HEK293T (cell line): Measurements from ENCODE around the gene DENND2A.
A peak's percentile ranks its signal among the peaks of the same experiment; 100 is the strongest.
"Not testable (repeated sequence)": the region's sequence is repeated elsewhere in the genome, so short reads cannot be mapped to it uniquely, and the experiment has no call there.

Experiments
- CTCF ChIA-PET: fragments of 350-600 bp; formaldehyde crosslinking; extraction: SDS; loops from one replicate; lab custom pipeline; 2021; ENCODE audit warnings: antibody characterized with exemption, inconsistent platforms; lab: Yijun Ruan, JAX
- POLR2A ChIA-PET: fragments of 350-600 bp; formaldehyde crosslinking; extraction: SDS; loops from one replicate; lab custom pipeline; 2020; ENCODE audit warnings: antibody characterized with exemption, inconsistent platforms; lab: Yijun Ruan, JAX
- DNase-seq: peaks from one replicate; pipeline ENCODE4 v3.0.0; 2012; ENCODE audit warnings: mixed read lengths; ENCODE audit errors: extremely low spot score
- ARNT ChIP-seq: fragments of 450-650 bp; IDR thresholded peaks from 2 replicates; pipeline ENCODE4 v1.6.1; 2017; ENCODE audit warnings: mild to moderate bottlenecking
- BHLHE40 ChIP-seq: fragments of 450-650 bp; IDR thresholded peaks from 2 replicates; pipeline ENCODE4 v1.6.1; 2016; ENCODE audit warnings: mild to moderate bottlenecking, moderate library complexity, borderline replicate concordance
- CTBP1 ChIP-seq: fragments of 450-650 bp; IDR thresholded peaks from 2 replicates; pipeline ENCODE4 v1.6.1; 2016; ENCODE audit warnings: borderline replicate concordance
- ELF4 ChIP-seq: fragments of 450-650 bp; IDR thresholded peaks from 2 replicates; pipeline ENCODE4 v1.6.1; 2017; ENCODE audit warnings: antibody characterized with exemption
- FOXA1 ChIP-seq: fragments of 450-650 bp; IDR thresholded peaks from 2 replicates; pipeline ENCODE4 v1.6.1; 2016; ENCODE audit warnings: mild to moderate bottlenecking
- FOXK2 ChIP-seq: fragments of 450-650 bp; IDR thresholded peaks from 2 replicates; pipeline ENCODE4 v1.6.1; 2016; ENCODE audit warnings: mild to moderate bottlenecking
- FOXM1 ChIP-seq: fragments of 450-650 bp; IDR thresholded peaks from 2 replicates; pipeline ENCODE4 v1.6.1; 2017; ENCODE audit warnings: mild to moderate bottlenecking, borderline replicate concordance
- HDGF ChIP-seq: fragments of 450-650 bp; IDR thresholded peaks from 2 replicates; pipeline ENCODE4 v1.6.1; 2017; ENCODE audit warnings: antibody characterized with exemption, borderline replicate concordance
- L3MBTL2 ChIP-seq: fragments of 450-650 bp; conservative IDR thresholded peaks from 2 replicates; pipeline ENCODE4 v1.6.1; 2016; ENCODE audit warnings: mild to moderate bottlenecking
- LEF1 ChIP-seq: fragments of 450-650 bp; IDR thresholded peaks from 2 replicates; pipeline ENCODE4 v1.6.1; 2017; ENCODE audit warnings: mild to moderate bottlenecking, borderline replicate concordance
- NFRKB ChIP-seq: fragments of 450-650 bp; IDR thresholded peaks from 2 replicates; pipeline ENCODE4 v1.6.1; 2016; ENCODE audit warnings: mild to moderate bottlenecking, moderate library complexity
- PKNOX1 ChIP-seq: fragments of 450-650 bp; IDR thresholded peaks from 2 replicates; pipeline ENCODE4 v1.6.1; 2016
- SP1 ChIP-seq: fragments of 450-650 bp; IDR thresholded peaks from 2 replicates; pipeline ENCODE4 v1.6.1; 2017
- SUZ12 ChIP-seq: fragments of 450-650 bp; IDR thresholded peaks from 2 replicates; pipeline ENCODE4 v1.6.1; 2016; ENCODE audit warnings: mild to moderate bottlenecking
- TARDBP ChIP-seq: fragments of 450-650 bp; IDR thresholded peaks from 2 replicates; pipeline ENCODE4 v1.6.1; 2016
- ZNF384 ChIP-seq: fragments of 450-650 bp; IDR thresholded peaks from 2 replicates; pipeline ENCODE4 v1.6.1; 2016

The DENND2A gene

GRCh38 chr7:140631021-140631420 lies 9.6 kb downstream of the DENND2A start:
- POLR2A ChIA-PET = no interaction called here
- DNase-seq = no peak
- CTCF ChIA-PET = no interaction called here
- no peak for TF ChIP-seq PKNOX1
- TF ChIP-seq LEF1 = no peak
- TF ChIP-seq HDGF = no peak
- TF ChIP-seq FOXM1 = no peak
- TF ChIP-seq SUZ12 = no peak
- no peak for TF ChIP-seq SP1
- no peak for TF ChIP-seq NFRKB
- no peak for TF ChIP-seq BHLHE40
- no peak for TF ChIP-seq ZNF384
- TF ChIP-seq ELF4 = no peak
- no peak for TF ChIP-seq FOXA1
- no peak for TF ChIP-seq FOXK2
- no peak for TF ChIP-seq L3MBTL2
- no peak for TF ChIP-seq TARDBP
- no peak for TF ChIP-seq ARNT
- no peak for TF ChIP-seq CTBP1

- peak; percentile 9 for DNase-seq
- TF ChIP-seq BHLHE40 = no peak
- no peak for TF ChIP-seq TARDBP
- TF ChIP-seq CTBP1 = peak; percentile 65; the same call in 1 of the 2 replicates
- no peak for TF ChIP-seq SP1
- ChIA-PET CTCF (interaction anchor here (0.6 to 0.9 kb wide), 3 partner anchors 16 to 111 kb away, joined by 4 to 6 read pairs (median 5); no protein-coding TSS in a partner anchor), POLR2A (interaction anchor here (1.4 to 1.5 kb wide), 2 partner anchors 12 to 15 kb away, joined by 3 read pairs; partner anchors contain the start of gene DENND2A)
Observed at GRCh38 chr7:140625908-140626868, 14.4 kb downstream of the DENND2A start.

- CTCF ChIA-PET, DNase-seq: not testable (repeated sequence)
- POLR2A ChIA-PET = interaction anchor here (1.4 kb wide), 1 partner anchor 13 kb away, joined by 3 read pairs; no protein-coding TSS in a partner anchor
Observed at GRCh38 chr7:140625192-140625558, 15.4 kb downstream of the DENND2A start.

- CTCF ChIA-PET = interaction anchor here (0.6 kb wide), 1 partner anchor 54 kb away, joined by 3 read pairs; no protein-coding TSS in a partner anchor
- POLR2A ChIA-PET = interaction anchor here (1.4 kb wide), 1 partner anchor 14 kb away, joined by 3 read pairs; no protein-coding TSS in a partner anchor
Observed at GRCh38 chr7:140624392-140625191, 16.0 kb downstream of the DENND2A start.

GRCh38 chr7:140623980-140624379 lies 16.6 kb downstream of the DENND2A start:
- TF ChIP-seq FOXA1 = no peak
- no peak for TF ChIP-seq LEF1
- TF ChIP-seq BHLHE40 = no peak
- TF ChIP-seq NFRKB = no peak
- TF ChIP-seq HDGF = no peak
- TF ChIP-seq TARDBP = no peak
- no peak for TF ChIP-seq CTBP1
- no peak for TF ChIP-seq ELF4
- CTCF ChIA-PET = interaction anchor here (0.6 kb wide), 1 partner anchor 53 kb away, joined by 3 read pairs; no protein-coding TSS in a partner anchor
- DNase-seq = no peak
- POLR2A ChIA-PET = no interaction called here

More at GRCh38 chr7:140624392-140625191, 16.0 kb downstream of the DENND2A start:
- TF ChIP-seq ZNF384 = peak; percentile 58
- TF ChIP-seq HDGF = no peak
- DNase-seq = no peak

- no peak for DNase-seq
- TF ChIP-seq CTBP1 = no peak
- TF ChIP-seq LEF1 = no peak
- POLR2A ChIA-PET = no interaction called here
- CTCF ChIA-PET = no interaction called here
Observed at GRCh38 chr7:140621401-140622021, 19.1 kb downstream of the DENND2A start.

- POLR2A ChIA-PET, CTCF ChIA-PET, DNase-seq: not testable (repeated sequence)
Observed at GRCh38 chr7:140619915-140620510, 20.6 kb downstream of the DENND2A start.
